Kidney epithelial cell (primary cell): Measurements from ENCODE around the gene SETD3. TPM values are rescaled to one million over a fixed set of nuclear protein-coding genes. Genes with fewer than 3 reads are reported as not detected.

Experiments used
- DNase-seq: peaks from one replicate; pipeline ENCODE4 v3.0.0-alpha.2; 2010; ENCODE audit warnings: low read depth
- H3K27me3 ChIP-seq: 2 replicates; pipeline ENCODE4 v1.6.0; 2011; ENCODE audit warnings: low read length; ENCODE audit not compliant: control insufficient read depth, insufficient read depth
- H3K36me3 ChIP-seq: 2 replicates; pipeline ENCODE4 v1.5.1; 2011; ENCODE audit warnings: low read length; ENCODE audit not compliant: control insufficient read depth, insufficient read depth
- H3K4me3 ChIP-seq: 2 replicates; pipeline ENCODE4 v1.5.1; 2011; ENCODE audit warnings: low read depth, mild to moderate bottlenecking, control low read depth, low read length
- total RNA-seq: library from RNA; depleted of rRNA; stranded (reverse); fragments of >200 nt; gene quantifications from 2 replicates; pipeline ENCODE4 v1.2.3, GENCODE V29; 2015
- TF ChIP-seq, protein P1 (sequence below): IDR thresholded peaks from 2 replicates; pipeline ENCODE4 v1.5.1; 2011; ENCODE audit warnings: mild to moderate bottlenecking, moderate library complexity, low read length, control low read depth, inconsistent platforms; ENCODE audit not compliant: insufficient read depth, poor library complexity, severe bottlenecking

The SETD3 gene
- total RNA-seq, 1 donor from 2014 or later = 54.7 TPM

DNA sequence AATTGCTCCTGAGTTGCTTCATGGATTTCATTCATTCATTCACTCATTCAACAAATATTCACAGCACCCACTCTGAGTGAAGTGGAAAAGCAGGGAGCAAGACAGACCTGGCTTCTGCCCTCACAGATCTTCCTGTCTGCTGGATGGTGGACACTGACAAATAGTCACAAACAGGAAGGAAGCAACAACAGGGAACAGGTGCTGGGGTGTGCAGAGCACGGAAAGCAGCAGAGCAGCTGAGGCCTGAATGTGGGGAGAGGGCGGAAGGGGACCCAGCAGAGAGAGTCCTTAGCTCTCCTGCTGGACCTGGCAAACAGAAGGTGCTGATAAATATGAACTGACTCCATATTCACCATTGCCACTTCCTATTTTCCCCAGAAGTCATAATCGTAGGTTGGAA is 54.4 kb downstream of the SETD3 start:
- Histone ChIP-seq H3K27me3 (no peaks in the 10 kb centered on the region), H3K4me3 (no peak overlapping the region), H3K36me3 (no peaks in the 10 kb centered on the region)
- DNase-seq = no peak
- TF ChIP-seq, protein P1, sequence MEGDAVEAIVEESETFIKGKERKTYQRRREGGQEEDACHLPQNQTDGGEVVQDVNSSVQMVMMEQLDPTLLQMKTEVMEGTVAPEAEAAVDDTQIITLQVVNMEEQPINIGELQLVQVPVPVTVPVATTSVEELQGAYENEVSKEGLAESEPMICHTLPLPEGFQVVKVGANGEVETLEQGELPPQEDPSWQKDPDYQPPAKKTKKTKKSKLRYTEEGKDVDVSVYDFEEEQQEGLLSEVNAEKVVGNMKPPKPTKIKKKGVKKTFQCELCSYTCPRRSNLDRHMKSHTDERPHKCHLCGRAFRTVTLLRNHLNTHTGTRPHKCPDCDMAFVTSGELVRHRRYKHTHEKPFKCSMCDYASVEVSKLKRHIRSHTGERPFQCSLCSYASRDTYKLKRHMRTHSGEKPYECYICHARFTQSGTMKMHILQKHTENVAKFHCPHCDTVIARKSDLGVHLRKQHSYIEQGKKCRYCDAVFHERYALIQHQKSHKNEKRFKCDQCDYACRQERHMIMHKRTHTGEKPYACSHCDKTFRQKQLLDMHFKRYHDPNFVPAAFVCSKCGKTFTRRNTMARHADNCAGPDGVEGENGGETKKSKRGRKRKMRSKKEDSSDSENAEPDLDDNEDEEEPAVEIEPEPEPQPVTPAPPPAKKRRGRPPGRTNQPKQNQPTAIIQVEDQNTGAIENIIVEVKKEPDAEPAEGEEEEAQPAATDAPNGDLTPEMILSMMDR = no peak

DNA sequence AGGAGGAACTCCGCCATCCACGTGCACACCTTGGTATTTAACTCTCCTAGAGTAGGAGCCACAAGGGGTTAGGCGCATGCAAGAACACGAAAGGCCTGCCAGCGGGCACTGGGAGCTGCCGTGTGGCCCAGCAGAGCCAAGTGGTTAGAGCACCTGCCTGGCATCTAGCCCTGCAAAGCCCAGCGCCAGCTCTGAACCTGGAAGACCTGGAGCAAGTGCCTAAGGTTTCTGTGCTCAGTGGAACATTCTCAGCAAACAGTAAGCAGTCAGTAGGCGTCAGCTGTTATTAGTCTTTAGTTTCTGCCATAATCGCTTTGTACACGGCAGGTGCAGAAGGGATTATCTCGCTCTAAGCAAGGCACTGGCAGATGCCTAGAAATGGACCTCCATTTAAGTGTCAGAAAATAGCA is 55.4 kb downstream of the SETD3 start:
- no peak for DNase-seq
- Histone ChIP-seq H3K27me3 (no peaks in the 10 kb centered on the region), H3K36me3 (no peaks in the 10 kb centered on the region), H3K4me3 (no peak overlapping the region)
- TF ChIP-seq, protein P1 = no peak

DNA sequence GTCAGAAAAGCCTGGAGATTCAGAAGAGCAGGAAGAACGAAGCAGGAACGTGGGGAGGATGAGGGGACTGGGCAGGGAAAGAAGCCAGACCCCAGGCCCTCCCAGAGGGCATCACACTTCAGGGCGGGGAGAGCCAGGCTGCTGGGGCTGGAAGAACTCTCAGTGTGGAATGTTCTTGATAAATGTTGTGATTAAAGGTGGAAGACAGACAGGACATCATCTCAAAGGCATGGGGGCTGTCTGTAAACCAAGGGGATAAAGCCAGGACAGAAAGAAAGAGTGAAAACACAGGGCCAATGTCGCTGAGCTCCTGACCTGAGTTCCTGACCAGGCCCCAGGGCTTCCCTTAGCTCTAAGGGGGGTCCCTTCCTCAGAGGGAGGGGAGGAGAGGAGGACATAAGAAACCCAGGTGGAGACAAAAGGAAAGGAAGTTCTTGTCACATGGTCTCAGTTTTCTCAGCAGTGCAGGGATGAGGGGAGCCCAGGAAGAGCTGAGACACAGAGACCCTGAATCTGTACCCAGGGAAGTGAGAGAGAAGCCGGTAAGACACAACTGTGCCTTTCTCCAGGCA is 56.3 kb downstream of the SETD3 start:
- no peak overlapping the region for H3K4me3 ChIP-seq
- no peaks in the 10 kb centered on the region for H3K27me3 ChIP-seq
- no peak for DNase-seq
- TF ChIP-seq, protein P1 = no peak
- H3K36me3 ChIP-seq = no peaks in the 10 kb centered on the region

DNA sequence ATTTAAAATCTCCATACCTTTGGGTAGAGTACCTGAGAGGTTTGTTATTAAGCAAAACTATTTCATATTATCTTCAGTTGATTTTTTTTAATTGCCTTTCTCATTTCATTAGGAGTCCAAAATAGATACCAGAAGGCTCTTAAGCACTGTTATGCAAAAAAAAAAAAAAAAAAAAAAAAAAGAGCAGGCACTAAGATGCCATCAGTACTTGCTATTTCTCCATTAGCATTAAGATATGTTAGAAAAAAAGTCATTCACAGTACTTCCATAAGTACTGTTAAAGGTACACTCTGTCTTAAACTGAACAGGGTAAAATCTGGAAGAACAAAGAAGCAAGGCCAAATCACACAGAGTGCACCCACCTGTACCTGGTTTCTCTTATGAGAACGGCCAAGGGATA is 57.2 kb downstream of the SETD3 start:
- TF ChIP-seq, protein P1 = no peak

DNA sequence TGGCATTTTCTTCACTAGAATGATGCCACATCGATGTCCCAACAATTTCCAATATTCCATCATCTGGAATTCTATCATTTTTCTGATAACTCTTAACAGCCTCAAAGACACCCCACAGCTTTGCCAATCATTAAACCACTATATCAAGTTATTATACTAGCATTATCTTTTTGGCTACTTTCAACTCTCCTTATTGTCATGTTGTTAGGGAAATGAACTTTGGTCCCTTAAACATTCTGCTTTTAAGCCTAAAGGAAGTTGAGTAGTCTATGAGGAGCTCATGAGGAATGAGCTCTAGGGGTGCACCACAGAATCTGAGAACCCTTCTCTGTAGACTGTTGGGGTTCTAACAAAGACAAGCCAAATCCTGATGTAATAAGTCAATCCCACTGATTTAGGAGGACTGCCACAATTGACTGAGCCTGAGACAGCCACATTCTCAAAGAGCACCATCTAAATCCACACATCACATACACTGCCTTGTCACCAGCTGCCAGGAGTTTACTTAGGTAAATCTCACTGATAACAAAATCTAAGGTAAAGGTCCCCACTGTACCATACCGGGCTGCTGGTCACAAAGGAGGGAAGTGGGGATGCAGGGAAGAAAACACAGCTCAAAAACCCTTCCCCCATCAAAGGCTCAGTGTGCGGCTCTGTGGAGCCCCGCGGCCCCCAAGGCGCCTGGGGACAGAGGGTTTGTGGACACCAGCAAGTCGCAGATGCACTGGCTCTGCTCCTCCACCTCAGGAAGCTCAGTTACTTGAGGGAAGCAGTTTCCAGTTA is 58.2 kb downstream of the SETD3 start:
- no peak for DNase-seq
- TF ChIP-seq, protein P1 = no peak
- Histone ChIP-seq H3K36me3 (no peaks in the 10 kb centered on the region), H3K4me3 (no peak overlapping the region), H3K27me3 (no peaks in the 10 kb centered on the region)

More for the DNA sequence above, 57.2 kb downstream of the SETD3 start:
- H3K4me3 ChIP-seq = no peak overlapping the region
- H3K27me3 ChIP-seq = no peaks in the 10 kb centered on the region
- no peaks in the 10 kb centered on the region for H3K36me3 ChIP-seq
- no peak for DNase-seq
